IMR-90 (cell line): Measurements from ENCODE around the gene ABCA2. TPM values are rescaled to one million over a fixed set of nuclear protein-coding genes. Genes with fewer than 3 reads are reported as not detected.

Experiments used
- ATAC-seq: fragments of 200-7000 bp; cut with Tn5 transposase; 2 replicates; pipeline ENCODE4 v1.9.1; 2020; ENCODE audit warnings: low read depth, mild to moderate bottlenecking, moderate library complexity
- BruUV-seq: library from RNA; stranded (reverse); fragments of 400-500 nt; replicated peaks from 2 replicates; lab custom pipeline; 2021; lab: Mats Ljungman, UMichigan
- CTCF ChIA-PET: fragments of 300-600 bp; formaldehyde crosslinking; extraction: SDS; loops from one replicate; lab custom pipeline; 2021; ENCODE audit warnings: antibody characterized with exemption; lab: Yijun Ruan, JAX
- POLR2A ChIA-PET: fragments of 300-600 bp; sonication (Branson Sonifier 250); formaldehyde crosslinking; loops from one replicate; lab custom pipeline; 2022; ENCODE audit warnings: antibody characterized with exemption; ENCODE audit not compliant: unreplicated experiment; lab: Charles Lee
- DNase-seq: peaks from one replicate; pipeline ENCODE4 v3.0.0; 2013
- H2AFZ ChIP-seq: replicated peaks from 2 replicates; pipeline ENCODE3; 2013; ENCODE audit warnings: low read length, mild to moderate bottlenecking; ENCODE audit not compliant: poor library complexity
- H2AK5ac ChIP-seq: 2 replicates; pipeline ENCODE4 v1.6.1; 2013; ENCODE audit warnings: low read depth, low read length, inconsistent platforms
- H2AK9ac ChIP-seq: replicated peaks from 2 replicates; pipeline ENCODE3; 2013; ENCODE audit warnings: mild to moderate bottlenecking, low read depth, low read length, moderate library complexity; ENCODE audit not compliant: poor library complexity
- H2BK120ac ChIP-seq: 2 replicates; pipeline ENCODE4 v1.6.1; 2013; ENCODE audit warnings: low read depth, low read length, inconsistent platforms
- H2BK15ac ChIP-seq: 3 replicates; pipeline ENCODE4 v1.6.1; 2013; ENCODE audit warnings: low read depth, low read length, inconsistent platforms
- H2BK20ac ChIP-seq: 2 replicates; pipeline ENCODE4 v1.6.1; 2013; ENCODE audit warnings: low read depth, mild to moderate bottlenecking, inconsistent platforms, low read length, moderate library complexity
- H2BK5ac ChIP-seq: 2 replicates; pipeline ENCODE4 v1.6.1; 2013; ENCODE audit warnings: mild to moderate bottlenecking, low read depth, low read length, inconsistent platforms; ENCODE audit not compliant: poor library complexity, severe bottlenecking
- H3K14ac ChIP-seq: replicated peaks from 2 replicates; pipeline ENCODE4 v1.6.1; 2013; ENCODE audit warnings: low read depth, low read length, inconsistent platforms
- H3K18ac ChIP-seq: 2 replicates; pipeline ENCODE4 v1.6.1; 2013; ENCODE audit warnings: low read depth, low read length, control low read depth
- H3K23ac ChIP-seq: 2 replicates; pipeline ENCODE4 v1.6.1; 2013; ENCODE audit warnings: low read depth, low read length, inconsistent platforms
- H3K27ac ChIP-seq: 2 replicates; pipeline ENCODE4 v1.5.1; 2013; ENCODE audit warnings: mild to moderate bottlenecking, control low read depth, low read length; ENCODE audit not compliant: insufficient read depth
- H3K27me3 ChIP-seq: 2 replicates; pipeline ENCODE4 v1.6.1; 2013; ENCODE audit warnings: low read length; ENCODE audit not compliant: control insufficient read depth, insufficient read depth
- H3K36me3 ChIP-seq: 2 replicates; pipeline ENCODE4 v1.6.1; 2013; ENCODE audit warnings: low read length, mixed read lengths; ENCODE audit not compliant: control insufficient read depth, insufficient read depth
- H3K4ac ChIP-seq: 2 replicates; pipeline ENCODE4 v1.6.1; 2013; ENCODE audit warnings: low read depth, low read length, inconsistent platforms
- H3K4me1 ChIP-seq: 2 replicates; pipeline ENCODE4 v1.6.1; 2013; ENCODE audit warnings: low read length, mixed read lengths; ENCODE audit not compliant: control insufficient read depth, insufficient read depth
- H3K4me2 ChIP-seq: 2 replicates; pipeline ENCODE4 v1.6.1; 2013; ENCODE audit warnings: low read depth, mild to moderate bottlenecking, control low read depth, low read length, moderate library complexity
- H3K4me3 ChIP-seq: 2 replicates; pipeline ENCODE4 v1.5.1; 2013; ENCODE audit warnings: low read depth, mild to moderate bottlenecking, control low read depth, low read length, moderate library complexity; ENCODE audit not compliant: insufficient read depth
- H3K56ac ChIP-seq: 2 replicates; pipeline ENCODE4 v1.6.1; 2013; ENCODE audit warnings: low read length, inconsistent platforms; ENCODE audit not compliant: insufficient read depth; ENCODE audit errors: extremely low read depth
- H3K79me1 ChIP-seq, 2 experiments: 2 replicates each; pipeline ENCODE4 v1.6.1; 2013; ENCODE audit warnings: low read length in 2 of 2, inconsistent platforms in 1 of 2, low read depth in 1 of 2
- H3K9ac ChIP-seq: 2 replicates; pipeline ENCODE4 v1.6.1; 2013; ENCODE audit warnings: low read depth, low read length, control low read depth
- H3K9me1 ChIP-seq: 2 replicates; pipeline ENCODE4 v1.6.1; 2013; ENCODE audit warnings: low read length, inconsistent platforms; ENCODE audit not compliant: insufficient read depth
- H3K9me3 ChIP-seq: 2 replicates; pipeline ENCODE4 v1.6.1; 2013; ENCODE audit warnings: low read length; ENCODE audit not compliant: control insufficient read depth, insufficient read depth
- H4K20me1 ChIP-seq: 2 replicates; pipeline ENCODE4 v1.6.1; 2013; ENCODE audit warnings: low read length, inconsistent platforms; ENCODE audit not compliant: insufficient read depth
- H4K5ac ChIP-seq: 2 replicates; pipeline ENCODE4 v1.6.1; 2013; ENCODE audit warnings: mild to moderate bottlenecking, low read depth, low read length, control low read depth
- H4K8ac ChIP-seq, 2 experiments: 2 replicates each; pipeline ENCODE4 v1.6.1; 2013; ENCODE audit warnings: low read depth in 2 of 2, low read length in 2 of 2, control low read depth in 1 of 2, inconsistent platforms in 1 of 2
- H4K91ac ChIP-seq: 2 replicates; pipeline ENCODE4 v1.6.1; 2013; ENCODE audit warnings: low read depth, low read length, inconsistent platforms; ENCODE audit not compliant: insufficient read depth
- BHLHE40 ChIP-seq: fragments of 150-350 bp; IDR thresholded peaks from 2 replicates; pipeline ENCODE4 v1.6.1; 2016; ENCODE audit warnings: mild to moderate bottlenecking, low read depth, low read length
- POLR2A ChIP-seq: IDR thresholded peaks from 2 replicates; pipeline ENCODE4 v1.6.1; 2012; ENCODE audit warnings: mild to moderate bottlenecking, low read depth, low read length
- WGBS, 2 experiments: methylation state at CpG; one replicate each; pipeline versions ENCODE4 v1.1.5 to v1.1.7; 2013; ENCODE audit warnings: missing lambda C conversion rate in 2 of 2; ENCODE audit not compliant: insufficient read length in 1 of 2; ENCODE audit errors: extremely low coverage in 2 of 2; 5-methylcytosine and 5-hydroxymethylcytosine counted together
- dilution Hi-C: fragments of 300-500 bp; cut with HindIII; formaldehyde crosslinking; loops from one replicate; pipeline ENCODE4 v1.14.3; 2018; ENCODE audit warnings: low sequenced_read_pairs; ENCODE audit not compliant: unreplicated experiment
- in situ Hi-C: fragments of 300-500 bp; cut with MboI; formaldehyde crosslinking; loops from 3 replicates; pipeline ENCODE4 v1.14.3; 2019; ENCODE audit warnings: low sequenced_read_pairs, inconsistent platforms, mixed read lengths
- intact Hi-C: fragments of 100-400 bp; cut with micrococcal nuclease; formaldehyde crosslinking; loops from 2 replicates; pipeline ENCODE4 v1.10.0; 2022
- polyA plus RNA-seq, 3 experiments: library from polyadenylated mRNA; depleted of rRNA; stranded (reverse); fragments of >200 nt; gene quantifications; 2 replicates each; pipeline ENCODE4 v1.2.3, GENCODE V29; 2012; ENCODE audit warnings: low replicate concordance in 1 of 3
- total RNA-seq: library from RNA; depleted of rRNA; stranded (reverse); fragments of >200 nt; gene quantifications from 2 replicates; pipeline ENCODE4 v1.2.3, GENCODE V29; 2012

The ABCA2 gene
- total and polyA plus RNA-seq, 2 of the 4 experiments (the other 2 are of a cell fraction) = 3.8 to 46.0 TPM

GRCh38 chr9:137015540-137015930 lies 12.5 kb downstream of the ABCA2 start:
- Histone ChIP-seq H3K27me3 (no peaks in the 10 kb centered on the region), H4K20me1 (no peaks in the 10 kb centered on the region), H3K18ac (no peak overlapping the region), H3K9ac (no peak overlapping the region), H2AK5ac (no peak overlapping the region), H3K4me2 (no peak overlapping the region), H4K8ac (no peak overlapping the region), H3K4me3 (no peak overlapping the region), H3K27ac (no peak overlapping the region), H4K5ac (no peak overlapping the region), H3K4ac (no peak overlapping the region), H3K56ac (no peak overlapping the region), H2BK20ac (no peak overlapping the region), H4K91ac (no peak overlapping the region), H2BK5ac (no peak overlapping the region), H3K4me1 (no peaks in the 10 kb centered on the region), H2BK120ac (no peak overlapping the region), H2AFZ (no peak overlapping the region), H3K79me1 (no peaks in the 10 kb centered on the region), H3K36me3 (peaks cover 42% of the 10 kb centered on the region), H3K23ac (no peak overlapping the region), H3K9me1 (no peaks in the 10 kb centered on the region), H3K9me3 (no peaks in the 10 kb centered on the region), H2AK9ac (no peak overlapping the region), H2BK15ac (no peak overlapping the region), H3K14ac (no peak overlapping the region)
- intact Hi-C loops = no loop called here
- no peak for TF ChIP-seq POLR2A
- no peak for TF ChIP-seq BHLHE40
- dilution Hi-C loops = no loop called here
- ChIA-PET POLR2A (no interaction called here), CTCF (no interaction called here)
- BruUV-seq = no TSS peak
- ATAC-seq (no peak), DNase-seq (no peak)
- 100% methylated on average over 14 of the region's 25 CpGs; no CpG with 5 or more reads in 1 of the 2 experiments for WGBS, 2 experiments
- in situ Hi-C loops = no loop called here
